Measurements from ENCODE around the gene SLC35E1. TPM values are rescaled to one million over a fixed set of nuclear protein-coding genes. Genes with fewer than 3 reads are reported as not detected.

Gene SLC35E1
- total RNA-seq, 3 donors from 2014 or later = 33.0 to 44.9 (median 39.2) TPM

GRCh38 chr19:16527334-16527935 lies 44.8 kb downstream of the SLC35E1 start:
- peaks cover 35% of the 10 kb centered on the region for H3K36me3 ChIP-seq
- H3K27ac ChIP-seq = peak overlapping the region; percentile 65 to 73
- H3K27me3 ChIP-seq = no peaks in the 10 kb centered on the region
- no peaks in the 10 kb centered on the region for H3K4me1 ChIP-seq
- no peaks in the 10 kb centered on the region for H3K9me3 ChIP-seq
- peak in 1 of 3 donors; percentile 31 for TF ChIP-seq POLR2AphosphoS5 (IDR thresholded peaks at IDR 0.05)
- TF ChIP-seq CTCF (IDR thresholded peaks at IDR 0.05) = no peak
- intact Hi-C loops (cut with DNase I; ENCODE audit: low total_unique reads) = no loop called here
- H3K4me3 ChIP-seq = no peak overlapping the region
- DNase-seq (ENCODE audit: low spot score in 2 of 2) = no peak

GRCh38 chr19:16525751-16526481 lies 46.3 kb downstream of the SLC35E1 start:
- peaks cover 20% of the 10 kb centered on the region for H3K36me3 ChIP-seq
- H3K27ac ChIP-seq = peak overlapping the region; percentile 8 to 65
- intact Hi-C loops (cut with DNase I; ENCODE audit: low total_unique reads) = no loop called here
- H3K4me3 ChIP-seq = no peak overlapping the region
- H3K4me1 ChIP-seq = no peaks in the 10 kb centered on the region
- no peak for DNase-seq (ENCODE audit: low spot score in 2 of 2)
- no peaks in the 10 kb centered on the region for H3K9me3 ChIP-seq
- no peaks in the 10 kb centered on the region for H3K27me3 ChIP-seq
- TF ChIP-seq CTCF (IDR thresholded peaks at IDR 0.05) = no peak
- no peak for TF ChIP-seq POLR2A (IDR thresholded peaks at IDR 0.05)
- no peak for TF ChIP-seq POLR2AphosphoS5 (IDR thresholded peaks at IDR 0.05)

GRCh38 chr19:16524991-16525734 lies 47.1 kb downstream of the SLC35E1 start:
- DNase-seq (ENCODE audit: low spot score in 2 of 2) = no peak
- TF ChIP-seq POLR2A (IDR thresholded peaks at IDR 0.05) = no peak
- no peak for TF ChIP-seq CTCF (IDR thresholded peaks at IDR 0.05)
- no peak for TF ChIP-seq POLR2AphosphoS5 (IDR thresholded peaks at IDR 0.05)
- no peaks in the 10 kb centered on the region for H3K27me3 ChIP-seq
- H3K4me1 ChIP-seq = no peaks in the 10 kb centered on the region
- peaks cover 12% of the 10 kb centered on the region for H3K36me3 ChIP-seq
- H3K9me3 ChIP-seq = no peaks in the 10 kb centered on the region
- intact Hi-C loops (cut with DNase I; ENCODE audit: low total_unique reads) = no loop called here
- H3K27ac ChIP-seq = no peak overlapping the region
- H3K4me3 ChIP-seq = no peak overlapping the region

GRCh38 chr19:16522559-16523377 lies 49.4 kb downstream of the SLC35E1 start:
- Histone ChIP-seq H3K4me3 (no peak overlapping the region), H3K4me1 (no peaks in the 10 kb centered on the region), H3K9me3 (no peaks in the 10 kb centered on the region), H3K27ac (no peak overlapping the region), H3K27me3 (no peaks in the 10 kb centered on the region), H3K36me3 (peaks cover 10% of the 10 kb centered on the region)
- no peak for TF ChIP-seq CTCF (IDR thresholded peaks at IDR 0.05)
- no peak for TF ChIP-seq POLR2A (IDR thresholded peaks at IDR 0.05)
- no peak for TF ChIP-seq POLR2AphosphoS5 (IDR thresholded peaks at IDR 0.05)
- intact Hi-C loops (cut with DNase I; ENCODE audit: low total_unique reads) = no loop called here
- DNase-seq (ENCODE audit: low spot score in 2 of 2) = no peak

Data from breast epithelium (tissue), 4 donors.